Activated naive CD8-positive, alpha-beta T cell treated with anti-CD3 and anti-CD28 coated beads, Interleukin-2, amount 10 ng/mL, durations not matched to agents 7 days and 5 days (primary cell): ENCODE data around the gene CNN2. TPM values are rescaled to one million over a fixed set of nuclear protein-coding genes. Genes with fewer than 3 reads are reported as not detected.

Experiments used
- ATAC-seq: fragments of 150-1000 bp; cut with Tn5 transposase; one replicate; pipeline ENCODE4 v1.10.0; 2021; ENCODE audit warnings: low read depth, moderate library complexity
- POLR2A ChIA-PET: fragments of 350-600 bp; sonication (Branson Sonifier 250); formaldehyde crosslinking; loops from one replicate; lab custom pipeline; 2021; ENCODE audit warnings: antibody characterized with exemption; lab: Charles Lee
- DNase-seq: peaks from one replicate; pipeline ENCODE4 v3.0.0; 2021
- H3K27ac Mint-ChIP-seq: one replicate; pipeline ENCODE4 v1.8.0; 2022; ENCODE audit warnings: mild to moderate bottlenecking, mixed read lengths
- H3K27me3 Mint-ChIP-seq: one replicate; pipeline ENCODE4 v1.8.0; 2022; ENCODE audit warnings: mild to moderate bottlenecking, moderate library complexity, mixed read lengths
- H3K36me3 Mint-ChIP-seq: one replicate; pipeline ENCODE4 v1.8.0; 2021; ENCODE audit warnings: mild to moderate bottlenecking, mixed read lengths
- H3K4me1 Mint-ChIP-seq: one replicate; pipeline ENCODE4 v1.8.0; 2021; ENCODE audit warnings: mixed read lengths
- H3K4me3 Mint-ChIP-seq: one replicate; pipeline ENCODE4 v1.8.0; 2022; ENCODE audit warnings: mild to moderate bottlenecking, moderate library complexity, mixed read lengths
- H3K9me3 Mint-ChIP-seq: one replicate; pipeline ENCODE4 v1.8.0; 2021; ENCODE audit warnings: mixed read lengths
- total RNA-seq, 2 experiments: library from RNA; stranded (reverse); gene quantifications; one replicate each; pipeline ENCODE4 v1.2.3, GENCODE V29; 2021

The CNN2 gene
- total RNA-seq, 2 experiments from 2014 or later: 340 to 353 TPM

DNA sequence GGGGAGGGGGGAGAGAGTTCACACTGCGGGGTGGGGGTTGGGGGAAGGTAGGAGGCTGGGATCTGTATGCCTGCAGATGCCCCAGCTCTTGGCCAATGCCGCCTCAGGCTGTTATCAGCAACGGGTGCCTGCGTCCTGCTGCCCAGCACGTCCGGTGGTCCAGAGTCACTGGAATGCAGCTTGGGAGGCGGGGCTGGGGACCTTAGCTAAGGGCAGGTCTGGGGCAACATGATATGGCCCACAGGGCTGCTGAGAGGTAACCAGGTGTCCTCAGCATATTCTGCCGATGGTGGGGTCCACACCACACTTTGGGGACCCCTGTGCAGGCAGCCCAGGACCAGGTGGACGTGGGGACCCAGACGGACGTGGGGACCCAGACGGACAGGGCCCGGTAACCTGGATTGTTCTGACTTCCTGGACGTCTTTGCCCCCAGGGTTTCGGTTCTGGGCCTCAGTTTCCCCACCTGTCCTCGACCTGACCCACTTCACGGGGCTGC, 39.9 kb downstream of the CNN2 start:
- H3K4me1 Mint-ChIP-seq: peaks cover 22% of the 10 kb centered on the region
- DNase-seq: peak; percentile 42

GRCh38 chr19:1066748-1067340, 40.4 kb downstream of the CNN2 start, which contains the start of gene ARHGAP45:
Gene ARHGAP45 (plus strand): TSS chr19:1067167. CDS start chr19:1067406, 239 bp downstream.
- H3K27ac Mint-ChIP-seq: peak within 1 kb of the TSS; percentile 93
- POLR2A ChIA-PET: interaction anchor here (0.5 to 19.6 kb wide), 22 partner anchors 9 to 207 kb away, joined by 3 to 644 read pairs (median 8); partner anchors contain the start of genes ABCA7, CIRBP, CNN2 and GPX4
- ATAC-seq: peak; percentile 61
- peaks cover 26% of the 10 kb centered on the region for H3K36me3 Mint-ChIP-seq
- H3K9me3 Mint-ChIP-seq: no peaks in the 10 kb centered on the region
- H3K4me1 Mint-ChIP-seq: peaks cover 24% of the 10 kb centered on the region
- DNase-seq: peak; percentile 95
- H3K27me3 Mint-ChIP-seq: no peaks in the 10 kb centered on the region
- peak within 1 kb of the TSS; percentile 87 for H3K4me3 Mint-ChIP-seq

More for the DNA sequence above, 39.9 kb downstream of the CNN2 start:
- Mint-ChIP-seq H3K4me3 (peak overlapping the region; percentile 69), H3K36me3 (peaks cover 23% of the 10 kb centered on the region), H3K27me3 (no peaks in the 10 kb centered on the region), H3K27ac (peak overlapping the region; percentile 79), H3K9me3 (no peaks in the 10 kb centered on the region)
- ATAC-seq: no peak
- POLR2A ChIA-PET: interaction anchor here (0.5 to 19.6 kb wide), 15 partner anchors 9 to 207 kb away, joined by 3 to 644 read pairs (median 10); partner anchors contain the start of genes ABCA7, CNN2, GPX4 and RNU6-2

GRCh38 chr19:1067341-1067957, 41.0 kb downstream of the CNN2 start:
- peak overlapping the region; percentile 87 for H3K4me3 Mint-ChIP-seq
- H3K4me1 Mint-ChIP-seq: peaks cover 27% of the 10 kb centered on the region
- peaks cover 28% of the 10 kb centered on the region for H3K36me3 Mint-ChIP-seq
- no peaks in the 10 kb centered on the region for H3K27me3 Mint-ChIP-seq
- H3K27ac Mint-ChIP-seq: peak overlapping the region; percentile 93
- peak; percentile 30 for ATAC-seq
- no peaks in the 10 kb centered on the region for H3K9me3 Mint-ChIP-seq
- DNase-seq: no peak
- POLR2A ChIA-PET: interaction anchor here (0.6 to 19.6 kb wide), 24 partner anchors 10 to 1616 kb away, joined by 3 to 644 read pairs (median 6); partner anchors contain the start of genes ABCA7, CIRBP, CNN2 and GPX4

- H3K27ac Mint-ChIP-seq: peak overlapping the region; percentile 93
- peak; percentile 10 for ATAC-seq
- H3K27me3 Mint-ChIP-seq: no peaks in the 10 kb centered on the region
- peak overlapping the region; percentile 87 for H3K4me3 Mint-ChIP-seq
- peaks cover 35% of the 10 kb centered on the region for H3K4me1 Mint-ChIP-seq
- no peaks in the 10 kb centered on the region for H3K9me3 Mint-ChIP-seq
- POLR2A ChIA-PET: interaction anchor here (0.6 to 19.6 kb wide), 21 partner anchors 11 to 1615 kb away, joined by 3 to 644 read pairs (median 9); partner anchors contain the start of genes ABCA7, CIRBP, CNN2 and GPX4
- DNase-seq: peak; percentile 87
- H3K36me3 Mint-ChIP-seq: peaks cover 31% of the 10 kb centered on the region
Observed at GRCh38 chr19:1068009-1069001, 41.9 kb downstream of the CNN2 start.

DNA sequence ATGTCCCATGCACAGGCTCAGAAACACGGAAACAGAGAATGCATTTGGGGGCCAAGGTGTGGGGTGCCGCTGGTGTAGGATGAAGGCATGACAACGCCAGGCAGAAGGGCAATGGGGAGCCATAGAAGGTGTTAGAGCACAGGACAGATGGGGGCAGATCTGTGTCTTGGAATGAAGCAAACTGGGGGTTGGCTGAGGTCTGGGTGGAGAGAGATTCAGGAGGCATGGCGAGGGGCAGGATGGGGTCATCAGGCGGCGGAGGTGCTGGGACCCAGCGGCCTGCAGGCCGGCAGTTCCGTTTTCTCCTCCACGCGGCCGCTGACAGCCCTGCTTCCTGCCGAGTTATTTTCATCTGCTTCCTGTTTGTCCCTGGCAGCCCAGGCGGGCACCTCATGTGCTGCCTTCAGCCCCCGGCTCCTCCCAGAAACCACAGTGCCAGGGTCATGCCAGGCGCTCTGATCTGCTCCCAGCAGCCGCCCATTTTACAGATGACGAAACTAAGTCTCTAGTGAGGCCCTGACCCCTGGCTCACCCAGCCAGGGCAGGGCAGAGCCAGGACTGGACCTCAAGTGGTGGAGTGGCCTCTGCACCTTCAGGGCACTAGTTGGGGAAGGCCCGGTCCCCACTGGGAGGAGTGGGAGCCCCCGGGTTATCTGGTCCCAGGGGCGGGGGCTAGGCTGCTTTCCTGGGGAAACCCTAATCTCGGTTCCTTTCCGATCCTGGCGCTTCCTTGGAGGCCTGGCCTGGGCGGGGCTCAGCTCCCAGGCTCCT, 42.8 kb downstream of the CNN2 start:
- ATAC-seq: peak; percentile 12
- Mint-ChIP-seq H3K27me3 (no peaks in the 10 kb centered on the region), H3K4me3 (peak overlapping the region; percentile 87), H3K9me3 (no peaks in the 10 kb centered on the region), H3K27ac (peak overlapping the region; percentile 92), H3K4me1 (peaks cover 39% of the 10 kb centered on the region), H3K36me3 (peaks cover 32% of the 10 kb centered on the region)
- peak; percentile 74 for DNase-seq
- POLR2A ChIA-PET: interaction anchor here (0.6 to 19.6 kb wide), 4 partner anchors 14 to 200 kb away, joined by 4 to 644 read pairs (median 48); partner anchors contain the start of genes ABCA7 and CIRBP

DNA sequence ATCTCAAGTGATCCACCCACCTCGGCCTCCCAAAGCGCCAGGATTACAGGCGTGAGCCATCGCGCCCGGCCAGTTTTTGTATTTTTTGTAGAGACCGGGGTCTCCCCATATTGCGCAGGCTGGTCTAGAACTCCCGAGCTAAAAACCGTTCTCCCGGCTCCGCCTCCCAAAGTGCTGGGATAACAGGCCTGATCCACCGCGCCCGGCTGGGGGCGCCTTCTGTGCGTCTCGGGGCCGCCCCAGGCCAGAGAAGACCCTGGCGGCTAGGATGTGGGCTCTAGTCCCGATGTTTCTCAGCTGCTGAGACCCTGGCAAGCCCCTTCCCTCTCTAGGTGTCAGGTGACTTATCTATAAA, 44.1 kb downstream of the CNN2 start:
- H3K4me3 Mint-ChIP-seq: peak overlapping the region; percentile 87
- DNase-seq: no peak

DNA sequence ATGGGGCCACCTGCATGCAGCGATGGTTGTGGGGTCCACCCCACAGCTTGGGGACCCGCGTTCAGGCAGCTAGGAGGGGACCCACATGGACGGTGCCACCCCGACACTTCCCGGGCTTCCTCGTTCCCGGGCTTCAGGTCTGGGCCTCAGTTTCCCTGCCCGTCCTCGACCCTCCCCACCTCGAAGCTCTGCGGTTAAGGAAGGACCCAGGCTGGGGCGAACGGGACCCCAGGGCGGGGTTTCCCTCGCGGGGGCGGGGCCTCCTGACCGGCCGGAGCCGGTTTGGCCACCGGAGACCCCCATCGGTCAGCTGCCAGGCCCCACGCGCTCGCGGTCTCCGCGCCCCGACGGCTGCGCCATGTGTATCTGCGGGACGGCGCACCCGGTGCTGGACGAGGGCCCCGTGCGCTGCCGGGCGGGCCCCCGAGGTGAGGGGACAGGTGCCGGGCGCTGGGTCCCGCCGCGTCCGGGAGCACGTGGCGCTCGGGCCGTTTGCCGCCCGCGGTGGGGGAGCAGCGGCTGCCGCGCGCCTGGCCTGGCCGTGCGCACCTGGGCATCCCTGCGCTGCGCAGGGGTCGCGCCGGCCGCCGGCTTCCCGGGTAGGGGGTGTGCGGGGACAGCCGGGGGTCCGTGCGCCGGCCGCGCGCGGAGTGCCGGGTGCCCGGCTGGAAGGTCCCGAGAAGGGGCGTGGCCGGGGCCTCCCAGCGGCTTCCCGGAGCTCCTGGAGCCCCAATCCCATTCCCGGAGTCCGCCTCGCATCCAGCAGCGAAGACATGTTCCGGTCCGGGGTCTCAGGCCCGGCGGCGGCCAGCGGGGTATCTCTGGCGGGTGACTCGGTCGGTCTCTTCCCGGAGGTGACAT, 44.8 kb downstream of the CNN2 start:
- DNase-seq: no peak
- peak overlapping the region; percentile 82 for H3K27ac Mint-ChIP-seq
- H3K9me3 Mint-ChIP-seq: no peaks in the 10 kb centered on the region
- ATAC-seq: no peak
- POLR2A ChIA-PET: interaction anchor here (0.7 to 19.6 kb wide), 3 partner anchors 12 to 115 kb away, joined by 3 to 644 read pairs (median 7); no protein-coding TSS in a partner anchor
- H3K27me3 Mint-ChIP-seq: no peaks in the 10 kb centered on the region
- peak overlapping the region; percentile 87 for H3K4me3 Mint-ChIP-seq
- peaks cover 37% of the 10 kb centered on the region for H3K36me3 Mint-ChIP-seq
- H3K4me1 Mint-ChIP-seq: peaks cover 39% of the 10 kb centered on the region

More for the DNA sequence above, 44.1 kb downstream of the CNN2 start:
- POLR2A ChIA-PET: interaction anchor here (0.6 to 19.6 kb wide), 6 partner anchors 13 to 177 kb away, joined by 3 to 644 read pairs (median 3); partner anchors contain the start of genes ABCA7 and CNN2
- no peak for ATAC-seq
- Mint-ChIP-seq H3K36me3 (peaks cover 31% of the 10 kb centered on the region), H3K9me3 (no peaks in the 10 kb centered on the region), H3K4me1 (peaks cover 36% of the 10 kb centered on the region), H3K27me3 (no peaks in the 10 kb centered on the region), H3K27ac (no peak overlapping the region)

GRCh38 chr19:1072371-1073015, 46.1 kb downstream of the CNN2 start:
- H3K4me1 Mint-ChIP-seq: peaks cover 45% of the 10 kb centered on the region
- no peak for ATAC-seq
- POLR2A ChIA-PET: interaction anchor here (0.6 to 19.6 kb wide), 5 partner anchors 11 to 174 kb away, joined by 4 to 644 read pairs (median 5); partner anchors contain the start of genes ABCA7 and CNN2
- peak overlapping the region; percentile 75 for H3K4me3 Mint-ChIP-seq
- no peaks in the 10 kb centered on the region for H3K9me3 Mint-ChIP-seq
- no peaks in the 10 kb centered on the region for H3K27me3 Mint-ChIP-seq
- H3K36me3 Mint-ChIP-seq: peaks cover 45% of the 10 kb centered on the region
- DNase-seq: no peak
- H3K27ac Mint-ChIP-seq: peak overlapping the region; percentile 82

DNA sequence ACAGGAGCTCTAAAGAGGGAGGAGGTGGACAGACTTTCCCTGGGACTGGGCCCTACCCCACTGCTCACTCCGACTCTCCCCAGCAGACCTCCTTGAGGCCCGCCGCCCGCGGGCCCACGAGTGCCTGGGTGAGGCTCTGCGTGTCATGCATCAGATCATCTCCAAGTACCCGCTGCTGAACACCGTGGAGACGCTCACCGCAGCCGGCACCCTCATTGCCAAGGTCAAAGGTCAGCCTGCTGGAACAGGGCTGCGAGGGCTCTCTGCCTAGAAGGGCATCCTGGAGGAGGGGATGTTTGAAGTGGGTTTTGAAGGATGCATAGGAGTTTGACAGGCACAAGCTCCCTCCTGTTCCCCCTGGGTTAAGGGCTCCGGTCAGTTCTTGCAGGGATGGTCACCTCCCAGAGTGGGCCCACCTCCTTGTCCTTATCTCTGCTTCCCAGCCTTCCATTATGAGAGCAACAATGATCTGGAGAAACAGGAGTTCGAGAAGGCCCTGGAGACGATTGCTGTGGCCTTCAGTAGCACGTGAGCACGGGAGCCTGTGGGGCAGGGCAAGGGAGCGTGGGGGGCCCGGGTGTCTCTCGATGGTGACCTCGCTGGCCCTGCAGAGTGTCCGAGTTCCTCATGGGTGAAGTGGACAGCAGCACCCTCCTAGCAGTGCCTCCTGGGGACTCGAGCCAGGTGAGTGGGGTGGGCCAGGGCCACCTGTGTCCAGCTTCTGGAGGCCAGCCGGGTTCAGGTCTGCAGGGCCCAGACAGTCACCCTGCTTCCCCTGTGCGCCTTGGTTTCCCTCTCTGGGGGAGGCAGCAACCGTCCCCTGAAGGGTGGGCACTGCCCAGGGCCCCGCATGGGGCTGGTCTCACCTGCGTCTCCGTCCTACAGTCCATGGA, 46.9 kb downstream of the CNN2 start:
- Mint-ChIP-seq H3K4me3 (peak overlapping the region; percentile 35), H3K27me3 (no peaks in the 10 kb centered on the region), H3K9me3 (no peaks in the 10 kb centered on the region), H3K4me1 (peaks cover 45% of the 10 kb centered on the region), H3K27ac (peak overlapping the region; percentile 72), H3K36me3 (peaks cover 53% of the 10 kb centered on the region)
- POLR2A ChIA-PET: interaction anchor here (0.5 to 19.6 kb wide), 6 partner anchors 10 to 519 kb away, joined by 3 to 644 read pairs (median 4); partner anchors contain the start of genes ABCA7 and CNN2
- DNase-seq (no peak), ATAC-seq (no peak)
